ENCODE measurements around the gene ABCC4. TPM values are rescaled to one million over a fixed set of nuclear protein-coding genes. Genes with fewer than 3 reads are reported as not detected.

Gene ABCC4
- total and polyA plus RNA-seq, 4 donors: 0.74 to 22.5 (median 2.0) TPM

DNA sequence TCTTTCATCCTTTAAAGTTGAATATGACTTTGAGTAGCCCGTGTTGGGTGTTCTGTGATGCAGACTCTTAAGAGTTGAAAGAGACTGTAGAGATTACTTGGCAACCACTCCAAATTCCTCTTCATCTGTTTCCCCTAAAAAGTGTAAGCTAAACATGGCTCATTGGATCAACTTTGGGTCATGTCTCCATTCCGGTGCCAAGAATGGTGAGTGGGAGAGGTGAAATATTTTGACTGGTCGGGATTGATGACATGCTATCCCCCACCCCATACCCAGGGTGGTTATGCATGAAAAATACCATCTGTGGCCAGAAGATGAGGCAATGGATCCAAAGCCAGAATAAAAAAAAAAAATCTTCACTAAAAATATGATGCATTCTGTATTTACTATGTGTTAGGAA is 307.6 kb downstream of the ABCC4 start:
- no peak overlapping the region for H3K4me3 ChIP-seq (ENCODE audit: low read depth in 1 of 3, low read length in 3 of 3)
- no peak for TF ChIP-seq HNF4A (conservative IDR thresholded peaks at IDR 0.05)
- TF ChIP-seq, protein P1, sequence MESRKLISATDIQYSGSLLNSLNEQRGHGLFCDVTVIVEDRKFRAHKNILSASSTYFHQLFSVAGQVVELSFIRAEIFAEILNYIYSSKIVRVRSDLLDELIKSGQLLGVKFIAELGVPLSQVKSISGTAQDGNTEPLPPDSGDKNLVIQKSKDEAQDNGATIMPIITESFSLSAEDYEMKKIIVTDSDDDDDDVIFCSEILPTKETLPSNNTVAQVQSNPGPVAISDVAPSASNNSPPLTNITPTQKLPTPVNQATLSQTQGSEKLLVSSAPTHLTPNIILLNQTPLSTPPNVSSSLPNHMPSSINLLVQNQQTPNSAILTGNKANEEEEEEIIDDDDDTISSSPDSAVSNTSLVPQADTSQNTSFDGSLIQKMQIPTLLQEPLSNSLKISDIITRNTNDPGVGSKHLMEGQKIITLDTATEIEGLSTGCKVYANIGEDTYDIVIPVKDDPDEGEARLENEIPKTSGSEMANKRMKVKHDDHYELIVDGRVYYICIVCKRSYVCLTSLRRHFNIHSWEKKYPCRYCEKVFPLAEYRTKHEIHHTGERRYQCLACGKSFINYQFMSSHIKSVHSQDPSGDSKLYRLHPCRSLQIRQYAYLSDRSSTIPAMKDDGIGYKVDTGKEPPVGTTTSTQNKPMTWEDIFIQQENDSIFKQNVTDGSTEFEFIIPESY (IDR thresholded peaks at IDR 0.05): no peak
- TF ChIP-seq, protein P2, sequence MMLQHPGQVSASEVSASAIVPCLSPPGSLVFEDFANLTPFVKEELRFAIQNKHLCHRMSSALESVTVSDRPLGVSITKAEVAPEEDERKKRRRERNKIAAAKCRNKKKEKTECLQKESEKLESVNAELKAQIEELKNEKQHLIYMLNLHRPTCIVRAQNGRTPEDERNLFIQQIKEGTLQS (IDR thresholded peaks at IDR 0.05): no peak
- 54% methylated on average over 3 of the region's 3 CpGs for WGBS
- peaks cover 0 to 3% (median 0%) of the 10 kb centered on the region in 4 donors for H3K27me3 ChIP-seq (ENCODE audit: control insufficient read depth in 4 of 4, insufficient read depth in 4 of 4, low read length in 3 of 4)
- no peak overlapping the region for H3K9ac ChIP-seq (ENCODE audit: low read depth in 1 of 2, low read length in 2 of 2)
- H3K9me3 ChIP-seq (ENCODE audit: control insufficient read depth in 4 of 4, low read length in 3 of 4): peaks cover 0 to 2% (median 0%) of the 10 kb centered on the region in 4 donors
- H3K36me3 ChIP-seq (ENCODE audit: control insufficient read depth in 4 of 4, insufficient read depth in 3 of 4, low read depth in 1 of 4, low read length in 3 of 4): no peaks in the 10 kb centered on the region
- no peaks in the 10 kb centered on the region for H3K4me1 ChIP-seq (ENCODE audit: control insufficient read depth in 4 of 4, insufficient read depth in 4 of 4, low read length in 3 of 4)
- no peak overlapping the region for H3K27ac ChIP-seq (ENCODE audit: low read depth in 1 of 2, low read length in 2 of 2)
- DNase-seq (ENCODE audit: low spot score): no peak

DNA sequence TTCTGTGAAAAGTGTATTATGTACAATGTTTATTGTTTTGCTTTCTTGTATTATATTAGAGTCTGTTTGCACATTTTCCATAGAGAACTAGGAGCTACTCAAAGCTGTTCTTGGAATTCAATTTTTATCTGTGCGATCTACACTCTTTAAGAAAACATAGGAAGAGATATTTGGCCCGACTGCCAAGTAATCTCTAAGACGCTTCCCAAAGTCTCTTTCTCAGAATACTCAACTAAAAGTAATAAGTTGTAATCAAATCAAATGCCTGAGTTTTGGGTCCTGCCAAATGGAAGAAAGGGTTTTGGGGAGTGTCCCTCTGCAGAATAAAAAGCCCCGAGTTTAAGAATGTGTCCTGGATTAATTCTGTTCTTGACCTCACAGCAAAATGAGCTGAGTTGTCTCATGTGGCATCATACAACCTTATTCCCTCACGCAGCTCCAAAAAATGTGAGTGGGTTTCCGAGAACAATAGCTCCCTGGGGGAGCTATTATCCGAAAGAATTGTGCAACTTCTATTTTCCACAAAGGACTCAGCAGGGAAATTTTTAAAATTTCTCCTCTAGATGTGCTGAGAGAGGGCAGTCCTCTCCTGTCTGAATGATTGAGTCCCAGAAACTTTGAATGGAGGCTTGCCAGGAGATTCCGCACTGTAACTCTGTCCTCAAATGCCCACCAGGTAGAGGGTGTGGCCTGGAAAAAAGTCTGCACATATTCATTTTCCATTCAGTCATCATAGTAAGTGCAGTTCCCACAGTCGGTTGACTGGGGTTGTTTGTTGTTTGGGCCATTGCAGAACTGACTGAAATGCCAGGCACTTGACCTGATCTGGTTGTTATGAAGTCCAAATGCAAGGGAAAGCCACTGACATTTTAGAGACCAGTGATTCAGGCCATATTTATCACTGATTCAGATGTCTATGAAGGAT is 309.0 kb downstream of the ABCC4 start:
- WGBS: 79% methylated on average over 9 of the region's 9 CpGs
- TF ChIP-seq GABPA (IDR thresholded peaks at IDR 0.05 in 1 of 2, conservative IDR thresholded peaks at IDR 0.05 in 1 of 2) (no peak), HNF4A (conservative IDR thresholded peaks at IDR 0.05) (no peak), SP1 (IDR thresholded peaks at IDR 0.05) (no peak)
- TF ChIP-seq, protein P2 (IDR thresholded peaks at IDR 0.05): no peak
- TF ChIP-seq, protein P1 (IDR thresholded peaks at IDR 0.05): no peak
- TF ChIP-seq, protein P3, sequence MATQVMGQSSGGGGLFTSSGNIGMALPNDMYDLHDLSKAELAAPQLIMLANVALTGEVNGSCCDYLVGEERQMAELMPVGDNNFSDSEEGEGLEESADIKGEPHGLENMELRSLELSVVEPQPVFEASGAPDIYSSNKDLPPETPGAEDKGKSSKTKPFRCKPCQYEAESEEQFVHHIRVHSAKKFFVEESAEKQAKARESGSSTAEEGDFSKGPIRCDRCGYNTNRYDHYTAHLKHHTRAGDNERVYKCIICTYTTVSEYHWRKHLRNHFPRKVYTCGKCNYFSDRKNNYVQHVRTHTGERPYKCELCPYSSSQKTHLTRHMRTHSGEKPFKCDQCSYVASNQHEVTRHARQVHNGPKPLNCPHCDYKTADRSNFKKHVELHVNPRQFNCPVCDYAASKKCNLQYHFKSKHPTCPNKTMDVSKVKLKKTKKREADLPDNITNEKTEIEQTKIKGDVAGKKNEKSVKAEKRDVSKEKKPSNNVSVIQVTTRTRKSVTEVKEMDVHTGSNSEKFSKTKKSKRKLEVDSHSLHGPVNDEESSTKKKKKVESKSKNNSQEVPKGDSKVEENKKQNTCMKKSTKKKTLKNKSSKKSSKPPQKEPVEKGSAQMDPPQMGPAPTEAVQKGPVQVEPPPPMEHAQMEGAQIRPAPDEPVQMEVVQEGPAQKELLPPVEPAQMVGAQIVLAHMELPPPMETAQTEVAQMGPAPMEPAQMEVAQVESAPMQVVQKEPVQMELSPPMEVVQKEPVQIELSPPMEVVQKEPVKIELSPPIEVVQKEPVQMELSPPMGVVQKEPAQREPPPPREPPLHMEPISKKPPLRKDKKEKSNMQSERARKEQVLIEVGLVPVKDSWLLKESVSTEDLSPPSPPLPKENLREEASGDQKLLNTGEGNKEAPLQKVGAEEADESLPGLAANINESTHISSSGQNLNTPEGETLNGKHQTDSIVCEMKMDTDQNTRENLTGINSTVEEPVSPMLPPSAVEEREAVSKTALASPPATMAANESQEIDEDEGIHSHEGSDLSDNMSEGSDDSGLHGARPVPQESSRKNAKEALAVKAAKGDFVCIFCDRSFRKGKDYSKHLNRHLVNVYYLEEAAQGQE (IDR thresholded peaks at IDR 0.05): no peak
- no peaks in the 10 kb centered on the region for H3K4me1 ChIP-seq (ENCODE audit: control insufficient read depth in 4 of 4, insufficient read depth in 4 of 4, low read length in 3 of 4)

More for the DNA sequence above, 309.0 kb downstream of the ABCC4 start:
- Histone ChIP-seq H3K27me3 (ENCODE audit: control insufficient read depth in 4 of 4, insufficient read depth in 4 of 4, low read length in 3 of 4) (peaks cover 0 to 3% (median 0%) of the 10 kb centered on the region in 4 donors), H3K27ac (ENCODE audit: low read depth in 1 of 2, low read length in 2 of 2) (no peak overlapping the region), H3K9ac (ENCODE audit: low read depth in 1 of 2, low read length in 2 of 2) (no peak overlapping the region), H3K4me3 (ENCODE audit: low read depth in 1 of 3, low read length in 3 of 3) (no peak overlapping the region), H3K9me3 (ENCODE audit: control insufficient read depth in 4 of 4, low read length in 3 of 4) (peaks cover 0 to 2% (median 0%) of the 10 kb centered on the region in 4 donors), H3K36me3 (ENCODE audit: control insufficient read depth in 4 of 4, insufficient read depth in 3 of 4, low read depth in 1 of 4, low read length in 3 of 4) (no peaks in the 10 kb centered on the region)
- DNase-seq (ENCODE audit: low spot score): no peak
